PFSK-1 (cell line): ENCODE results near the gene GPX2.

ENCODE experiments used
- POLR2AphosphoS5 ChIP-seq: IDR thresholded peaks from 2 replicates; pipeline ENCODE4 v1.6.1; 2012; ENCODE audit warnings: low read depth, mild to moderate bottlenecking, control low read depth, low read length, moderate library complexity
- REST ChIP-seq, 2 experiments: IDR thresholded peaks; 2 replicates each; pipeline versions ENCODE4 v1.6.1 to v1.8.0; 2011 to 2012; ENCODE audit warnings: low read depth in 2 of 2, low read length in 2 of 2, control low read depth in 1 of 2, inconsistent platforms in 1 of 2, mild to moderate bottlenecking in 1 of 2, moderate library complexity in 1 of 2; ENCODE audit not compliant: insufficient read depth in 1 of 2

GRCh38 chr14:64932231-64932630, 10.3 kb downstream of the GPX2 start:
- no peak for TF ChIP-seq POLR2AphosphoS5
- TF ChIP-seq REST (IDR thresholded peaks at IDR 0.05; ENCODE audit: insufficient read depth in 1 of 2, low read depth in 2 of 2, low read length in 2 of 2): no peak
